Midbrain (tissue), 1 donor: ENCODE data around the gene DDX39A.
"Not testable (repeated sequence)": the region's sequence is repeated elsewhere in the genome, so short reads cannot be mapped to it uniquely, and the experiment has no call there.

ENCODE experiments used
- DNase-seq: peaks from one replicate; lab custom pipeline; 2025; lab: John Stamatoyannopoulos, UW

DDX39A gene

GRCh38 chr19:14419106-14419813, at the start of gene DDX39A:
Gene DDX39A, minus strand, starts transcription at chr19:14419341. Its CDS starts 6,121 bp downstream, at chr19:14413220.
- DNase-seq, result peak; percentile 99

GRCh38 chr19:14467816-14468215, 48.7 kb upstream of the DDX39A start:
- no peak for DNase-seq

DNA sequence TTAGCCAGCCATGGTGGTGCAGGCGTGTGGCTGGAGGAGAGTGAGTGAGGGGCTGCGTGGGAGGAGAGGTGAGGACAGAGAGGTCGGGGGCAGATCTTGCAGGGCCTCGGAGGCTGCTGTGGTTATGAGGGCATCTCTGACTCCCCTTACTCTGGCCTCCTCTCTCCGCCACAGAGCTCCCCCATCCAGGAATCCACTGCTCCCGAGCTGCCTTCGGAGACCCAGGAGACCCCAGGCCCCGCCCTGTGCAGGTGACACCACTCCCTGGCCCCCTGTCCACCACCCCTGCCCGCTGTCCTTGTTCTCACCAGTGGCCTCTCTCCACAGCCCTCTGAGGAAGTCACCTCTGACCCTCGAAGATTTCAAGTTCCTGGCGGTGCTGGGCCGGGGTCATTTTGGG, 48.2 kb upstream of the DDX39A start:
- DNase-seq, result no peak

DNA sequence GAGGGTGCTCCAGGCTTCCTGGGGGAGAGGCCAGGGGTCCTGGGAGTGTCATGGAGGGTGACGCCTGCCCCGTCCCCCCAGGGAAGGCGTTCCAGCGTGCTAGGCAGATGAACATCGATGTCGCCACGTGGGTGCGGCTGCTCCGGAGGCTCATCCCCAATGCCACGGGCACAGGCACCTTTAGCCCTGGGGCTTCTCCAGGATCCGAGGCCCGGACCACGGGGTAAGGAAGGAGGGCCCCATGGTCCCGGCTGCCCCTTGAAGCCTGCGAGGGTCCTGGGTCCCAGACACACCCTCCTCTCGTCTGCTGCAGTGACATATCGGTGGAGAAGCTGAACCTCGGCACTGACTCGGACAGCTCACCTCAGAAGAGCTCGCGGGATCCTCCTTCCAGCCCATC, 44.6 kb upstream of the DDX39A start:
- no peak for DNase-seq

DNA sequence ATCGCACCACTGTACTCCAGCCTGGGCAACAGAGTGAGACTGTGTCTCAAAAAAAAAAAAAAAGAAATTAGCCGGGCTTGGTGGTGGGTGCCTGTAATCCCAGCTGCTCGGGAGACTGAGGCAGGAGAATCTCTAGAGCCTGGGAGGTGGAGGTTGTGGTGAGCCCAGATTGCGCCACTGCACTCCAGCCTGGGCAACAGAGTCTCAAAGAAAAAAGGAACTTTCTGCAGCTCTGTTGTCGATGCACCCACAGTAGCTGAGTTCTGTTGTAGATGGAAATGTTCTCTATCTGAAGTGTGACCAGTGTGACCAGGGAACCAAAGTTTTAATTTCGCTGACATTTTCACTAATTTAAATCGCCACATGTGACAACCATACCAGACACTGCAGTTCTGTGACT, 43.3 kb upstream of the DDX39A start:
- not testable (repeated sequence) for DNase-seq

GRCh38 chr19:14460935-14461334, 41.8 kb upstream of the DDX39A start:
- DNase-seq, result no peak

- DNase-seq, result no peak
Measured at GRCh38 chr19:14459703-14460102, 40.6 kb upstream of the DDX39A start.

GRCh38 chr19:14452303-14452702, 33.2 kb upstream of the DDX39A start:
- DNase-seq, result not testable (repeated sequence)

- no peak for DNase-seq
Measured at GRCh38 chr19:14450876-14451275, 31.7 kb upstream of the DDX39A start.

DNA sequence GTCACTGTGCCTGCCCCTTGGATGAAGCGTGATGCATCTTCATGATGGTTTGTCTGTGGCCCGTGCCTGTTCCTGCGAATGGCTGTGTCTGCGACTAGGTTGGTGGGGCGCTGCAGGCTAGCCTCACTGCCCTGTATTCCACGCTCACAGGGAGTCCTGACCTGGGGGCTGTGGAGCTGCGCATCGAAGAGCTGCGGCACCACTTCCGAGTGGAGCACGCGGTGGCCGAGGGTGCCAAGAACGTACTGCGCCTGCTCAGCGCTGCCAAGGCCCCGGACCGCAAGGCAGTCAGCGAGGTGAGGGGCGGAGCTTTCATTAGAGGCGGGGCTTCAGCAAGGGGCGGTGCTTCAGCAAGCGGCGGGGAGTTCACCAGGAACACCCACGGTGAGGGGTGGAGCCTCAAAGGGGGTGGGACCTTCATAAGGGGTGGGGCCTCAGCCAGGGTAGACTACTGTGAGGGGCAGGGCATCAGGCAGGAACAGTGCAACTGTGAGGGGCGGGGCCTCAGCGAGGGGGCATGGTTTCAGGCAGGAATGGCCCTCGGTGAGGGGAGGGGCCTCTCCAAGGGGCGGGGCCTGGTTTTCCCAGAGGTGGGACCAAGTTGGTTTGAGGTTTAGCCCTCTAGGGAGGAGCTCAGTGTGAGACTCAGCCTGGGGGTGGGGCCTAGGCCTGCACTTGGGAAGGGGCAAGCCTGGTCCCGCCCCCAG, 31.2 kb upstream of the DDX39A start:
- no peak for DNase-seq

DNA sequence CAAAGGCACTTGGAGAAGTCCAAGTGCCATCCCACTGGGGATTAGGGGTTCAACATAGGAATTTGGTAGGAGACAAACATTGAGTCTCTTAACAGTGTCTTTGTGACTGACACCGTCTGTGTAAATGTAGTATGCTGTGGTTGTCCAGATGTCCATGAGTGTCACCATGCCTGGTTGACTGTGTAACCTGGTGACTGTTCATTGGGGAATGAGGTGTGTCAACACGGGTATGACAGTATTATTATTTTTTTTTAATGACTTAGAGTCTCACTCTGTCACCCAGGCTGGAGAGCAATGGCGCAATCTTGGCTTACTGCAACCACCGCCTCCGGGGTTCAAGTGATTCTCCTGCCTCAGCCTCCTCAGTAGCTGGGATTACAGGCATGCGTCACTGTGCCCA, 30.2 kb upstream of the DDX39A start:
- DNase-seq, result no peak

DNA sequence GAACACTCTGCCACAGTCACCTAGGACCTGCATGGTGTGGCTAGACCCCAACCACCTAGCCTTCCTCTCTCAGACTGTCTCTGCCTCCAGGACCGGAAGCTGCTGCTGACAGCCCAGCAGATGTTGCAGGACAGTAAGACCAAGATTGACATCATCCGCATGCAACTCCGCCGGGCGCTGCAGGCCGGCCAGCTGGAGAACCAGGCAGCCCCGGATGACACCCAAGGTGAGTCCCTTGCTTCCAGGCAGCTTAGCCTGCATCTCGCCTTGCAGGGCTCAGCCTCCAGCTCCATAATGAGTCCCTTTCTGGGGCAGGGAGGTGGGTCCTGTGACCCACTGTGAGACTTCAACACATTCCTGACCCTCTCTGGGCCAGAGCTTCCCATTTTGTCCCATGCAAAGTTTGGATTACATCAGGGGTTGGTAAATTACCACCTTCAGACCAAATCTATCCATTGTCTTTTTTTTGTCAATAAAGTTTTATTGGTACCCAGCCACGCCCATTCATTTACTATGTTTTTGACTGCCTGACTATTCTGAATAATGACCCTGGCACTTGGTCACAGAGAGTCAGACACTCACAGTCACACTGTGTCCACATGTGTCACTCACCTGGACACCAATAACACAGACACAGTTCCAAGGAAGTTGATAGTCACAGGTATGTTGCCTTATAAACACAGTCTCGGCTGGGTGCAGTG, 27.3 kb upstream of the DDX39A start:
- DNase-seq, result no peak

GRCh38 chr19:14443632-14444216, 24.6 kb upstream of the DDX39A start:
- no peak for DNase-seq

GRCh38 chr19:14442891-14443631, 23.9 kb upstream of the DDX39A start:
- DNase-seq, result no peak

DNA sequence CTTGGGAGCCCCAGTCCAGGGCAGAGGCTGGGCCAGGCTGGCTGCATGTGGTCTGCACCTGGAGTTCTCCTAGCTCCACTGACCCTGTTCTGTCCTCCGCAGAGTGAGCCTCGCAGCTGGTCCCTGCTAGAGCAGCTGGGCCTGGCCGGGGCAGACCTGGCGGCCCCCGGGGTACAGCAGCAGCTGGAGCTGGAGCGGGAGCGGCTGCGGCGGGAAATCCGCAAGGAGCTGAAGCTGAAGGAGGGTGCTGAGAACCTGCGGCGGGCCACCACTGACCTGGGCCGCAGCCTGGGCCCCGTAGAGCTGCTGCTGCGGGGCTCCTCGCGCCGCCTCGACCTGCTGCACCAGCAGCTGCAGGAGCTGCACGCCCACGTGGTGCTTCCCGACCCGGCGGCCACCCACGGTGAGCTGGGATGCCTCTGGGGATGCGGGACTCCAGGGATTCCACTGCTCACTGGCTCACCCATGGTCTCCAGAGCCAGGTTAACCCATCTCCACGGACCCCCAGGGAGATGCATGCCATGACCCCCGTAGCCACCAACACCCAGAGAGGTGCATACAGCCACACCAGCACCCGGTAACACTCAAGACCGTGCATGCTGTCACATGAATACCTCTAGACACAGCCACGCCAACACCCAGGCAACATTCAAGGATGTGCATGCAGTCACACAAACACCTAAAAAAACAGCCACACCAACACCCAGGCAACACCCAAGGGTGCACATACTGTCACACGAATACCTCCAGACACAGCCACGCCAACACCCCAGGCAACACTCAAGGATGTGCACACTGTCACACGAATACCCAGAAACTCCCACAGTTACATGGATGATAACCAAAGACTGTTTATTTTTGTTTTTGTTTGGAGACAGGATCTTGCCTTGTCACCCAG, 22.1 kb upstream of the DDX39A start:
- no peak for DNase-seq

DNA sequence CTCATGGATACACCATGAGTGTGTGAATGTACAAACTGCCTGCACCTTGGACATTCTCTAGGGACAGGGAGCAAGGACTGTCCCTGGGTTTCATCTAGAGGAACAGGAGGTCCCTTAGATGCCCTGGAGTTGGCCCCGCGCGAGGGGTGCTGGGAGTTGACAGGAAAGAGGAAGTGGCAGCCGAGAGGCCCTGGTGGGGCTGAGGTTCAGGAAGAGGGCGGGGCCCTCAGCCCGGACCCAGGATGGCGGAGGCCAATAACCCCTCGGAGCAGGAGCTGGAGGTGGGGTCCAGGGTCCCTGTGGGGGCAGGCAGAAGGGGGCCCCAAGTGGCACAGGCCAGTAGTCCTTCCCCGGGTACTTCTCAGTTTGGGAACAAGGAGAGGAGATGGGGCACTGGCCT, 20.9 kb upstream of the DDX39A start:
- peak; percentile 15 for DNase-seq

DNA sequence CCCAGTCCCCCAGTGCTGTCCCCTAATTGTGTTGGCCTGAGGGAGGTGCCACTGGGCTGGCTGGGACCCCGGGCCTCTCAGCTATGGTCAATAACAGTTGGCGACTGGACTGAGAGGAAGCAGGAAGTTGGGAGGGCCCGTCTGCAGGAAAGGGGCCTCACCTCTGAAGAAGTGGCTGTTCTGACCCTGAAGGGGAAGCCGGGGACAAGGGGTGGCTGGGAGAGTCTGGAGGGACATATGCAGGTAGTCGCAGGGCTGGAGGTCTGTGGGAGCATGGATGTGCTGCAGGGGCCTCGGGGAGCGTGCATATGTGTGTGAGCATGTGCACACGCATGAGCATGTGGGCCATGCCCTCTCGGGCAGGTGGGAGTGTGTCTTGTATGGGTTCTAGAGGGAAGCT, 19.9 kb upstream of the DDX39A start:
- DNase-seq, result no peak

- no peak for DNase-seq
Measured at GRCh38 chr19:14437578-14438140, 18.5 kb upstream of the DDX39A start.

DNA sequence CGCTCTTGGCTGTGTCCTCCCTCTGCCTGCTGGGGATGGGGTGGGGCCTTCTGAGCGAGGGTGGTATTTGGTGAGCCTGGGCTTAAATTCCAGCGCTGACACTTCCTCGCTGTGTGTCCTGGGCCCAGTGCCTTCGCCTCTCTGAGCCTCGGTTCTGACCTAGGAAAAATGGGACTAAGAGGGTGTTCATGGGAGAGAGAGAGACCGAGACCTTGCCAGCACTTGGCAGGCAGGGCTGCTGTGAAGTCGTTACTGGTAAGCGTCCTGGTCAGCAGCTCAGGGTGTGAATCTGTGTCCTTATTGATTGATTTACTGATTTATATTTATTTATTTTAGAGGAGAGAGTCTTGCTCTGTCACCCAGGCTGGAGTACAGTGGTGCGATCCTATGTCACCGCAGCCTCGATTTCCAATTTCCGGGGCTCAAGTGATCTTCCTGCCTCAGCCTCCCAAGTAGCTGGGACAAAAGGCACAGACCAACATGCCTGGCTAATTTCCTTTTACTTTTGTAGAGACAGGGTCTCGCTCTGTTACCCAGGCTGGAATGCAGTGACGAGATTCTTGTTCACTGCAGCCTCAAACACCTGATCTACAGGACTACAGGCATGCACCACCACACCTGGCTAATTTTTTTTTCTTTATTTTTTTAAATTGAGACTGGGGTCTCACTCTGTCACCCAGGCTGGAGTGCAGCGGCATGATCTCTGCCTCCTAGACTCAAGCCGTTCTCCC, 16.3 kb upstream of the DDX39A start:
- no peak for DNase-seq
